HEK293 (cell line): Measurements from ENCODE around the gene NPPB.

Experiments
- CTCF ChIP-seq: fragments of 450-650 bp; formaldehyde crosslinking; IDR thresholded peaks from 2 replicates; pipeline ENCODE4 v1.5.1; 2016; ENCODE audit warnings: missing biosample characterization, missing genetic modification characterization
- ZNF140 ChIP-seq: fragments of 450-650 bp; formaldehyde crosslinking; IDR thresholded peaks from 2 replicates; pipeline ENCODE4 v1.5.1; 2016; ENCODE audit warnings: missing biosample characterization, missing genetic modification characterization
- ZNF175 ChIP-seq: fragments of 450-650 bp; formaldehyde crosslinking; IDR thresholded peaks from 2 replicates; pipeline ENCODE4 v1.5.1; 2016; ENCODE audit warnings: missing biosample characterization, missing genetic modification characterization
- ZNF398 ChIP-seq: fragments of 450-650 bp; formaldehyde crosslinking; IDR thresholded peaks from 2 replicates; pipeline ENCODE4 v1.5.1; 2017; ENCODE audit warnings: missing biosample characterization, missing genetic modification characterization
- ZNF510 ChIP-seq: fragments of 450-650 bp; formaldehyde crosslinking; IDR thresholded peaks from 2 replicates; pipeline ENCODE4 v1.5.1; 2018; ENCODE audit warnings: mild to moderate bottlenecking, missing genetic modification characterization, missing biosample characterization; ENCODE audit not compliant: insufficient replicate concordance

- TF ChIP-seq ZNF398 (no peak), ZNF175 (tag by site-specific recombination) (no peak), ZNF510 (tag by site-specific recombination) (no peak), CTCF (tag by site-specific recombination) (no peak), ZNF140 (tag by site-specific recombination) (no peak)
Measured at GRCh38 chr1:11898086-11898785, 39.5 kb upstream of the NPPB start.
